GM18861 (cell line): ENCODE measurements around the gene SYMPK.
"Not testable (repeated sequence)": the region's sequence is repeated elsewhere in the genome, so short reads cannot be mapped to it uniquely, and the experiment has no call there.

Experiments used
- ATAC-seq: cut with Tn5 transposase; IDR thresholded peaks from one replicate; pipeline ENCODE4 v1.9.1; 2021; ENCODE audit not compliant: unreplicated experiment

SYMPK gene

DNA sequence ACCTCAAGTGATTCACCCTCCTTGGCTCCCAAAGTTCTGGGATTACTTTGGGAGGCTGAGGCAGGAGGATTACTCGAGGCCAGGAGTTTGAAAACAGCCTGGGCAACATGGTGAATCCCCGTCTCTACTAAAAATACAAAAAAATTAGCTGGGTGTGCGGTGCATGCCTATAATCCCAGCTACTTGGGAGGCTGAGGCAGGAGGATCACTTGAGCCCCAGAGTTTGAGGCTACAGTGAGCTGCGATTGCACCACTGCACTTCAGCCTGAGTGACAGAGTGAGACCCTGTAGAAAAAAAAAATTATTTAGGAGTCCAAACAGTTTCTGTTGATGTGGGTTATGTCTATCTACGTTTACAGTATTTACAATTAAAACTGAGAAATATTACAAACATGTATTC lies 7.9 kb upstream of the SYMPK start:
- ATAC-seq, result no peak

DNA sequence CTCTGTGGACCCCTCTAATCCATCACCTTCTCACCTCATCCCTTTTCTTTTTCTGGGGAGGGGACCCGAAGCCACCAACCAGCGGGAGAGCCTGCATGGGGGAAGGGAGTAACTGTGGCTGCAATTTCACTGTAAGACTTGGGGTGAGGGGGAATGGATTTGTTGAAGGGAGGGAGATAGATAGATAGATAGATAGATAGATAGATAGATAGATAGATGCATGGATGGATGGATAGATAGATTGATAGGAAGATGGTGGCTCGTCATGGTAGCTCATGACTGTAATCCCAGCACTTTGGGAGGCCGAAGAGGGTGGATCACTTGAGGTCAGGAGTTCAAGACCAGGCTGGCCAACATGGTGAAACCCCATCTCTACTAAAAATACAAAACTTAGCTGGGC lies 4.3 kb upstream of the SYMPK start:
- not testable (repeated sequence) for ATAC-seq

DNA sequence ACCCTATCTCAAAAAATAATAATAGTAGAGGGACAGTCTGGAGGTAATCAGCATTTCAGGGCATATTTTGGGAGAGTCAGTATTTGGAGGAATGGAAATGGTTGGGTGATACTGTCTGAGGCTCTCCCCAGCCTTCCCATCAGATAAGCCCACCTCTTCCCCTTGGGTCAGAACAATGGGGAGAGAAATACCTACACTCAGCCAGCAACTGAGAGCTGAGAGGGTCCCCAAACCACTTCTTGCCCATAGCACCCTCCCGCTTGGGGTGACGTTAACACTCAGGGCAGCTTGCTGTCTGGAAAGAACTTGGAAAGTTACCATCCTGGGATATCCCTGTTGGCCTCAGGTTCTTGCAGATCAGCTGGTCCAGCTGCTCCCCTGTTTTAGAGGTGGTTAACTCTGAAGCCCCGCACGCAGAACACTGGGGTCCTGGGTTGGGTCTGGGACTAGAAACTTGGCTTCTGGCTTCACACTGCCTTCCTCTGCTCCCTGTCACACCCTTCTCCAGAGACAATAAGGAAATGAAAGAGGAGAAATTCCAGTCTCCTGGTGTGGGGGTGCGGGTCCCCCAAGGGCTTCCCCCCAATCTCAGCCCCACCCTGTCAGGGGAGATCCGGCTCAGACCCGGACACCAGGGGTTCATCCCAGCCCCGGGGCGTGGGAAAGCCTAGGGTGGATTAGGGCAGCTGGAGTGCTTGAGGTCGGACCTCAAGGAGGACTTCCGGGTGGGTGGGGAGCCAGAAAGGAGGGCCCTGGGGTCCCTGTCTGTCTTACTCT lies 3.6 kb upstream of the SYMPK start:
- ATAC-seq, result no peak

DNA sequence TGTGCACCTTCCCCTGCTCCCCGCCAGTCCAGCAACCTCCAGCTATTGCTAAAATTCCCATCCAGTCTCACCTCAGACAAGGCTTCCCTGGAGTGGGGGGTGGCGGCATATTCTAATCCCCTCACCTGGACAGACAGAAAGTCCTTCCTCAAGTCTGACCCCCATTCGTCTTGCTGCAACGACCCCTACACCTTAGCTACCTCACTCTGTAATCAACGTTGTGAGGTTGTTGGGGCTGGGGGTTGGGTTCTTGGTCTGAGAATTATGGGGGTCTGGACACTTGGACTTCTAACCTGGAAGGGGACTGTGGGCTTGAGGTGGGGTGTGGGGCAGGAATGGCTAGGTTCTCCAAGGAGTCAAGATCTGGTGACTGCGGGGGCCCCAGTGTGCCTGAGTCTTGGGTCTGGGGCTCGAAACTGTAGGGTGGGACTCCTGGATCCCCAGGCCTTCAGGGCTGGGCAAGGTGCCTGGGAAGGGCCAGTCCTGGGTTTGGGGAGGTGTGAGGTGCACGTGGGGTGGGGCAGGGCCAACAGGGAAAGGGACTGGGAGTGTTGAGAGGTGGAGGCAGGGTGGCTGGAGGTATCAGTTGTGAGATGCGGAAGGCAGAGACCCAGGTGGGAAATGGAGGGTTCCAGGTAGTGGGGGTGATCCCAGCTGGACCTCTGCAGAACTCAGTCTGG lies 2.5 kb upstream of the SYMPK start:
- no peak for ATAC-seq

DNA sequence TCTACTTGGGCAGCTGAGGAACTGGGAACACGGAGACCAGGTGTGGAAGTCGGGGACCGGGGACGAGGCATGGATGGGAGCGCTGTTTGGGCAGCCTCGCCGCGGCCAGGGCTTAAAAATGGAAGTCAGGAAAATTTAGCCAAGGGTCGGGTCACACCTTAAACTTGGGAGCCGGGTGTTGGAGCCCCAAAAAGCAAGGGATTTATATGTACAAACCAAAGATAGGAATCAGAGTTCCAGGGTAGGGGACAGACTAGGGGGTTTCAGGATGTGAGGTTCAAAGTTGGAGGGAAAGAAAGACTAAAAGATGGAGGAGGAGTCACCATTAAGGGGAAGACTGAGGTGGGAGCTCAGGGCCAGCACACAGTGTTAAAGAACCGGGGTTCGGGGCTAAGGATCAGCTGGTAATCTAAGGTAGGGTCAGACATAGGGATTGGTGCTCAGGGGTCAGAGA lies 1.7 kb upstream of the SYMPK start:
- ATAC-seq, result no peak

DNA sequence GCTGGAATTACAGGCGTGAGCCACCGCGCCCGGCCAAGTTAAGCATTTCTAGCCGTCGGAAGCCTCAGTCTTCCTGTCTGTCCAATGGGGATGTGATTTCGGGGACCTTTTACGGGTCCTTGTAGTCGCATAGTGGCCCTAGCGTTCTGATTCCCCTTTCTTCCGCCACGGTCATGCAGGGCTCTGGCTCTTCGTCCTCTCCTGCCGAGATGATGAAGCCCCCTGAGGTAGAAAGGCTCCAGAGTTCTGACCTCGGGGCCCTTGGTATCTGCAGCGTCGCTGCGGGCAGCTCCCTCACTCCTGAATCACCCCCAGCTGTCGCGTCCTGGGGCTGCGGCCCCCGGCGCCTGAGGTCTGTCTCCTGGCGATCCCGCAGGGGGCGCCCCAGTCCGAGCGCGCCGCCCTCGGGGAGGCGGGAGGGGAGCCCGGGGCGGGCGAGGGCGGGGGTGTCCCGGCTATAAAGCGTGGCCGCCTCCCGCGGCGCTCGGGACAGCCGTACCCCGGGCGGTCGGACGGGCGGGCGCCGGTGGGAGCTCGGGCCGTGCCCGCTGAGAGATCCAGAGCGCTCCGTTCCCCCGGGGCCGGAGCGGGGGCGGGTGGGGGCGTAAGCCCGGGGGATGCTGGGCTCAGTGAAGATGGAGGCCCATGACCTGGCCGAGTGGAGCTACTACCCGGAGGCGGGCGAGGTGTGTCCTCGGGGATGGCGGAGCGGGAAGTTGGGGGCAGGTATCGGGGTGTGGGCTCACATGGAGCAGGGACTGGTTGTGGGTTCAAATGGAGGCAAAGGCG lies 1.1 kb upstream of the SYMPK start, which contains the start of gene FOXA3:
Gene FOXA3, plus strand, starts transcription at position 487 of the 789 bp plus-strand sequence. Its CDS starts 131 bp downstream, at position 618.
- ATAC-seq, result no peak

DNA sequence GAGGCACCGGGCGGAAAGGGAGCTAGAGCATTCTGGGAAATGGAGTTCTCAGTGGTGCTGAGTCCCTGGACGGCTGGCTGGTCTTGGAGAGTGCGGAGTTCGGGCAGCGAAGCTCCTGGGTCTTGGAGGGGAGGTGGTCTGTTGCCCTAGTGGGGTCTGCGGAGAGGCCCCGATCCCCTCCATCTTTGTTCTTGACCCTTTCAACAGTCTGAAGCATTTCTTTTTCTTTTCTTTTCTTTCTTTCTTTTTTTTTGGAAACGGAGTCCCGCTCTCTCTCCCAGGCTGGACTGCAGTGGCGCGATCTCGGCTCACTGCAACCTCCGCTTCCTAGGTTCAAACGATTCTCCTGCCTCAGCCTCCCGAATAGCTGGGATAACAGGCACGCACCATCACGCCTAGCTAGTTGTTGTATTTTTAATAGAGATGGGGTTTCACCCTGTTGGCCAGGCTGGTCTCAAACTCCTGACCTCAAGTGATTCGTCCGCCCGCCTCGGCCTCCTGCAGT lies 440 bp upstream of the SYMPK start:
- ATAC-seq, result no peak

DNA sequence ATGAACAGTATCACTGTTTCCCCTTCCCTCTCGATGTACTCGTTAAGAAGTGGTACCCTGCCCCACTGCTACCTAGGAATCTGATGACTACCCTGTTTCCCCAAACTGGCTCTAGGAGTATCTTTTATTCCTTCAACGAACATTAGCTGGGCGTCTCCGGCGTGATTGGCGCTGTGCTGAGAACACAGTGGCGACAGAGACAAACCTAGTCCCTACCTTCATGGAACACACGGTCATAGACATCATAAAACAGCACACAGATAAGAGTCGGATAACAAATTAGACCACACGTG lies 730 bp downstream of the SYMPK start:
- no peak for ATAC-seq

DNA sequence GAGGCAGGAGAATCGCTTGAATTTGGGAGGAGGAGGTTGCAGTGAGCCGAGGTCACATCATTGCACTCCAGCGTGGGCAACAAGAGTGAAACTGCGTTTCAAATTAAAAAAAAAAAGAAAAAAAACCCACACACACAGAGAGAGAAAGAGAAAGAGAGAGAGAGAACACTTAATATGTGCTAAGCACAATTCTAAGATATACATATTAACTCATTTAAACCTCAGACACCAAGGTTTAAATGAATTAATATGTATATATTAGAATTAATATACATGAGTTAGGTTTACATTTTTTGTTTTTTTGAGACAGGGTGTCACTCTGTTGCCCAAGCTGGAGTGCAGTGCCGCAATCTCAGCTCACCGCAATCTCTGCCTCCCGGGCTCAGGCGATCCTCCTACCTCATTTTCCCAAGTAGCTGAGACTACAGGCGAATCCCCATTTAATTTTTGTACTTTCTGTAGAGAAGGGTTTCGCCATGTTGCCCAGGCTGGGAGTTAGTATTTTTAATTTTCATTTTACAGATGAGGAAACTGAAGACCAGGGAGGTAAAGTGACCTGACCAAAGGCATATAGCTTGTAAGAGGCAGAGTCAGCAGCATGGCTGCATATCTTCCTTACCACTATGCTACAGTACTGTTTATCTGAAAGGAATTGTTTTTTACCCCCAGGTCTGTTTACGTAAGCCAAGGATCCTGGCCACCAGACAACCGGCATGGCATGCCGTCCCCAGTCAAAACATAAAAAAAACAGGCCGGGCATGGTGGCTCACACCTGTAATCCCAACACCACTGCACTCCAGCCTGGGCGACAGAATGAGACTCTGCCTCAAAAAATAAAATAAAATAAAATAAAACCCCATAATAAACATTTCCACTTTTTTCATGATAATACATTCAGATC lies 2.3 kb downstream of the SYMPK start:
- no peak for ATAC-seq

DNA sequence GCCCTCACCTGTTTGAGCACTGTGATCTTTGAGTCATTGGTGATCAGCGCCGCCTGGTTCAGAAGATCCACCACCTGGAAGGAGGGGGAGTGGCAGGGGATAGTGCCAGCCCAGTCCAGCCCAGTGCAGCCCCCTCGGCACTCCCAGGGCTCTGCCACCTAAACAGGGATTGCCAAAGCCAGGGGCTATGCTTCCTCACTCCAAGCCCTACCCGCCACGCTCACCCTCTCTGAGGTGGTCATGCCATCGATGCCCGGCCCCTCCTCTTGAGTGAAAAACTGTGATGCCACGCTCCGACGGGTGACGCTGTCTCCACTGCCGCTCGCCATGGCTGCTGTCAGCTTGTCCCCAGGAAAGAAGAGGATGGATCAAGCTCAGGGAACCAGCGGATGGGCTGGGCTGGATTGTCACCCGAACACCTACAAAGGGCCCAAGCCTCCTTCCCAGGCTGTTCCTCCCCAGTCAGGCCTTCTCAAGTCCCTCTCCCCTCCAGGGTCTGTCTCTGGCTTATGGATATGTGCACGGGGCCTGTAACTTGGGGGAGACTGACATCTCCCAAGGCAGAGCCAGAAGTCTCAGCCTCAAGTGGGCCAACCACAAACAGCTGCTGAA lies 8.7 kb downstream of the SYMPK start:
- ATAC-seq, result no peak

DNA sequence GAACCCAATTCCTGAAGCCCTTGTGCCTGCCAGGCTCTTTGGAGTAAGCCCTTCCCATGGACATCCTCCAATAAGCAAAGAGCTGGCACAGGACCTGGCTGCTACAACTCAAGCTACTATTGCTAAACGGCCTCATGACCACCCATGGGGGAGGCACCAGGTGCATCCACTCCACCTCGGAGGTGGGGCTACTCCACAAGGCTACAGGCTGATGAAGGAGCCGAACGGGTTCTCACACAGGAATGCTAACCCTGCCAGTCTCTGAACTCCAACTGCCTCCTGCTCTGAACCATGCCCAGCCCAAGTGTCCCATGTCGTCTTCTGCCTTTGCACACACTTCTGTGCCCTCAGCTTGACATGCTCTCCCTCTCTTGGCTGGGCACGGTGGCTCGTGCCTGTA lies 10.0 kb downstream of the SYMPK start:
- no peak for ATAC-seq

DNA sequence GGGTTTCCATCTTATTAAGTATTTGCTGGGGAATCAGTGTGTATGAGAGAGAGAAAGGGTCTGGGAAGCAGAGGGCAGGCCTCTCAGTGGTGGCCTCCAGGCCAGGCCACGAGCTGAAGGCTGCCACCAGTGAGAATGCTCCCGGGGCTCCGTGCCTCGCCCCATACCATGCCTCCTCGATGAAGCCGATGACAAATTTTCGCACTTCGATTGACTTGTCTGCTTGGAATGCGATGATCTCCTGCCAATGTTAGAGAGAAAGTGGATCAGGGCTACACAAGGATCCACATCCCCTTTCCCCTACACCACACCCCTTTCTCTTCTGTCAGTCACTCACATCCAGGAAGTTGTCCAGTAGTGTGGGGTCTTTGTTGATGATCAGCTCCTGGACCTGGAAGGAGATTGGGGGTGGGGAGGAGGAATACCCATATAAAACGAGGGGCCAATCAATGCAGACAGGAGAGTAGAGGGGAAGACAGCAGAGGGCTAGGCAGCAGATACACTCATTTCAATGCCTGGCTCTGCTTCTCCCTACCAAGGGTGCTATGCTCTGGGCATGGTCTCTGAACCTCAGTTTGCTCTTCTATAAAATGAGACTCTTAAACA lies 10.7 kb downstream of the SYMPK start:
- no peak for ATAC-seq

DNA sequence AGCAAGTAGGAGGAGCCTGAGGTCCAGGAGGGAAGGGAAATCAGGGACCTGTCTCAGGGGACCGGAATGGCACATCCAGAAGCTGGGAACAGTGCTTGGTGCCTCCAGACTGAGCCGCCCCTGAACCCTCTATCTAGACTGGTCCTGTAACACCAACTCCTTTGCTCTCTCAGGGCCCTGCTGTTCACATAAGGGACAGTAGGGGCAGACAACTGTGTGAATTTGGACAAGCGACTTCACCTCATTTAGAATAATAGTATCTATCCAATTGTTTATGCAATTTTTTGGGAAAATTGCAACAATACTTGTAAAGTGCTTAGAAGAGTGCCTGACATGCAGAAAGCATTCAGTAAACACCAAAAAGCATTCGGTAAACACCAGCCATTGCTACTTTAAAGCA lies 14.0 kb downstream of the SYMPK start:
- ATAC-seq, result no peak

DNA sequence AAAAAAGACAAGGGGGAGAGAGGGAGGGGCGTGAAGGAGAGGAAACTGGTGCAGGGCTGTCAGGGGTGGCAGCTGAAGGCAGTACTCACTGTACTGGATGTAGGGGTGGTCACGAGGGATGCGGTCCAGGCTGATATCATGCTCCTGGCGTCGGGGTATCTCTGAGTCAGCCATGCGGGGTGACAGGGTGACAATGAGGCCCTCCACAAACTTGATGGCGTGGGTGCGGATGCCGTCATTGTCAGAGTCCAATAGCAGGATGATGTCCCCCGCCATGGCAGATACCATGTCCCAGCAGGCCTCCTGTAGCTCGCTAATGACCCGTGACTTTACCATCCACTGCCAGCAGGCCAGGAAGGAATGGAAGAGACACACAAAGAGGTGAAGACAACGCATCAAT lies 15.3 kb downstream of the SYMPK start:
- no peak for ATAC-seq

DNA sequence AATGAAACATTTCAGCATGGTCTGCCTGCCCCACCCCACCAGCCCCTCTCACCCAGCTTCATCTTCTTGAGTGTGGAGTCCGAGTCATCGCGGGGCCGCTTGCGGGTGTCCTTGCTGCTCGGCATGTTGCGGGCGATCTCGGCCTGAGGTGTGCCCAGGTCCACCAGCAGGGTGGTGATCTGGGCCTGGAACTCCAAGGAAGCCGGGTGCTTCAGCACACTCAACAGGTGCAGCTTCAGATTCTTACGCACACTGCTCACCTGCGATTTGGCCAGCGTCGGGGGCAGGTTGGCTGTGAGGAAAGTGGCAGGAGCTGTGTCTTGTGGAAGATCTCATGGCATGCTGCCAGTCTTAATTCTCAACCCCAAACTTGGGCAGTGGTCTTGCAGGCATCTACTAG lies 20.7 kb downstream of the SYMPK start:
- no peak for ATAC-seq

DNA sequence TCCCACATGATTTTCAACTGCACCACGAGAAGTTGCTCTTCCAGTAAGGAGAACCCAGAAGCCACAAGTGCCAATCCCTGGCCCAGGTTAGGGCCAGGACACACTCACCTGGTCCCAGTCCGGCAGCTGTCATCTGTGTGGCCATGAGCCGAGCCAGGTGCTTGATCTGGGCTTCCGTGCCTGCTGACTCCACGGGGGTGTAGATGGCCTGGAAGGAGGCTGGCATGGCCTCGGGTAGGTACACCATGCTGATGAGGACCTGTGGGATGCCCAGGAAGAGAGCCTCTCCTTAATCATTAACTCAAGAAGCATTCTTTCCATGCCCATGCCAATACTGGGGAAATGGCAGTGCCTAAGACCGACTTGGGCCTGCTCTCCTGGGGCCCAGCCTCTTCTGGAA lies 28.0 kb downstream of the SYMPK start:
- no peak for ATAC-seq

DNA sequence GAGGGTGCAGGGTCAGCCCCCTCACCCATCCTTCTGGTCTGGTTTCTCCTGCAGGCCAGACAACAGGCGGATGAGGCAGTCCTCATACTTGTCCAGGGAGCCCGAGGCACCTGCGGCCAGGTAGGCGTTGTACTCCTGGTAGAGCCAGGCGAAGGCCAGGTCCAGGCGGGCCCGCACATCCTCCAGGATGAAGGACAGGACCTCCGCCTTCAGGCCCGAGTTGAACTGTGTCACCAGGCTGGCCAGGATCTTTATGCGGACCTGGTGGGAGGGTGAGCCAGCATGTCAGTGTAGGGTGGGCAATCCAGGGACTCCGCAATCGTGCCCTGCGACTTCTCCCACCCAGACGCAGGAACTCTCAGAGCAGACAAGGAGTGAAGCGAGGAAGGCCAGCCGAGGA lies 34.0 kb downstream of the SYMPK start:
- no peak for ATAC-seq

DNA sequence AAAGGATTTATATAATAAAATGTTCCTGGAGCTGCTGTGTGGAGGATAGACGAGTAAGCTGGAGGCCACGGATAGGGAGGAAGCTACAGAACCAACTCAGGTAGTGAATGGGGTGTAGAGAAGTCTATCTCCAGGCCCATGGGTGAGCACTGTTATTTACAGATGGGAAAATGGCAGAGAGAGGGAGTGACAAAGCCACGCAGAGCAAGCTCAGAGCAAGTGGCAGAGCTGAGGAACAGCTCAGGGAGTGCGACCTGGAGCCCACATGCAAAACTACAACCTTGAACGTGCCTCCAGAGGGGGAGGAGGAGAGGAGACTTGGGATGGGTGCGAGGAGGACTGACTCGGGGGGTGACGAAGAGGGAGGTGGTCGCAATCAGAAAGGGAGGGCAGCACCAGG lies 34.4 kb downstream of the SYMPK start:
- ATAC-seq, result no peak

DNA sequence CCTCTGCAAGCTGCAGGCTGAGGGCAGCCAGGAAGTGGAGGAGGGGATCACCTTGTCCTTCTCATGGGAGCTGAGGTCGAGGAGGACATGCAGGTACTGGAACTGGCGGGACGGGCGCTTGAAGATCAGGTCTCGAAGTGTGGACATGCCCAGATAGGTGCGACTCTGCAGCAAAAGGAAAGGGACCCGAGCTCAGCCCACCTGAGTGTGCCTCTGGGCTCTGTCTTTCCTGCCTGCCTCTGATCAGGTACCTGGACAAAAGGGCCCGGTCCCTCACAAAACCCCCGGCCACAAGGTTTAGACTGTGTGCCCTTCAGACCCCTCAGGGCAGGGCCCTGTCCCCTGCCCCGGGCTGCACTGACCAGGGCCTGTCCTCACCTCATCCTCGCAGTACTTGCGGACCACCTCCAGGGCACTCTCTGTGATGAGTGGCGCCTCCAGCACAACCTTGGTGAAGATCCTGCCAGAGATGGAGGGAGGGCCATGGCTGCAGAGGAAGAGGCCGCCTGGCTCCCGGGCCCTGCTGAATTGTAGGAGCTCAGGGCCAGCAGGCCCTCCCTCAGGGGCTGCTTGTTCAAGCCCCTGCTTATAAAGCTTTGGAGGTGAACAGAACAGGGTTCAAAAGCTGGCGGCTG lies 35.4 kb downstream of the SYMPK start:
- ATAC-seq, result no peak
